K562 (cell line): ENCODE measurements around the gene UCP3. TPM values are rescaled to one million over a fixed set of nuclear protein-coding genes. Genes with fewer than 3 reads are reported as not detected.
"Not testable (repeated sequence)": the region's sequence is repeated elsewhere in the genome, so short reads cannot be mapped to it uniquely, and the experiment has no call there.

Source experiments
- ATAC-seq: fragments of 200-7000 bp; cut with Tn5 transposase; 3 replicates; pipeline ENCODE4 v1.9.1; 2020; ENCODE audit warnings: moderate library complexity
- BruUV-seq: library from RNA; stranded (reverse); fragments of 400-500 nt; replicated peaks from 2 replicates; lab custom pipeline; 2021; lab: Mats Ljungman, UMichigan
- CTCF ChIA-PET: fragments of 300-600 bp; formaldehyde crosslinking; extraction: SDS; loops from one replicate; lab custom pipeline; 2021; ENCODE audit warnings: low intra/inter-chr PET ratio; lab: Yijun Ruan, JAX
- POLR2A ChIA-PET: fragments of 300-600, 350-650 bp; sonication (Branson Sonifier 250); formaldehyde crosslinking; extraction: SDS; loops from one replicate; lab custom pipeline; 2021; ENCODE audit warnings: antibody characterized with exemption, inconsistent platforms; lab: Yijun Ruan, JAX
- DNase-seq, 4 experiments: peaks; one replicate each; pipeline versions ENCODE4 v3.0.0 to v3.0.0-alpha.2; 2011 to 2018; ENCODE audit warnings: low spot score in 3 of 4, mixed read lengths in 3 of 4; ENCODE audit errors: extremely low read depth in 1 of 4
- FAIRE-seq: peaks from 2 replicates; lab custom pipeline; 2011; peaks lifted over from hg19 to GRCh38; lab: Jason Lieb, UNC
- H2AFZ ChIP-seq: 2 replicates; pipeline ENCODE4 v1.6.0; 2011; ENCODE audit warnings: low read depth, low read length, control low read depth, inconsistent platforms
- H3K27ac ChIP-seq: fragments of 200-600 bp; 3 replicates; pipeline ENCODE4 v1.8.0; 2011; ENCODE audit warnings: low read depth, mild to moderate bottlenecking, control low read depth, inconsistent platforms, low read length, moderate library complexity, mixed read lengths; ENCODE audit errors: extremely low read depth
- H3K27me3 ChIP-seq, 2 experiments: fragments of 300-600 bp in 1 of 2; 2 replicates in 1 of 2; 3 replicates in 1 of 2; pipeline versions ENCODE4 v1.6.0 to v1.8.0; 2011; ENCODE audit warnings: inconsistent platforms in 2 of 2, low read length in 2 of 2, mild to moderate bottlenecking in 1 of 2, mixed read lengths in 1 of 2, moderate library complexity in 1 of 2; ENCODE audit not compliant: control insufficient read depth in 2 of 2, insufficient read depth in 2 of 2
- H3K36me3 ChIP-seq: fragments of 300-600 bp; 3 replicates; pipeline ENCODE4 v1.8.0; 2011; ENCODE audit warnings: mild to moderate bottlenecking, low read length, inconsistent platforms; ENCODE audit not compliant: control insufficient read depth, insufficient read depth
- H3K4me1 ChIP-seq, 2 experiments: fragments of 200-600 bp in 1 of 2; replicated peaks in 1 of 2; 2 replicates in 1 of 2; 3 replicates in 1 of 2; pipeline versions ENCODE4 v1.5.1 to v1.8.0; 2011; ENCODE audit warnings: inconsistent platforms in 2 of 2, low read length in 2 of 2, mild to moderate bottlenecking in 1 of 2, mixed read lengths in 1 of 2, moderate library complexity in 1 of 2; ENCODE audit not compliant: control insufficient read depth in 2 of 2, insufficient read depth in 2 of 2
- H3K4me2 ChIP-seq: 2 replicates; pipeline ENCODE4 v1.6.1; 2011; ENCODE audit warnings: low read length, control low read depth, inconsistent platforms, mixed read lengths; ENCODE audit not compliant: insufficient read depth
- H3K4me3 ChIP-seq: fragments of 200-600 bp; sonication (generic), shearing (Covaris generic); 2 replicates; pipeline ENCODE4 v1.5.1; 2016; ENCODE audit warnings: control low read depth, inconsistent platforms
- H3K79me2 ChIP-seq: fragments of 200-600 bp; 3 replicates; pipeline ENCODE4 v1.8.0; 2011; ENCODE audit warnings: low read length, inconsistent platforms; ENCODE audit not compliant: control insufficient read depth, insufficient read depth
- H3K9ac ChIP-seq, 2 experiments: 2 replicates each; pipeline versions ENCODE4 v1.6.0 to v1.6.1; 2011; ENCODE audit warnings: low read depth in 2 of 2, low read length in 2 of 2, control low read depth in 1 of 2, inconsistent platforms in 1 of 2, mild to moderate bottlenecking in 1 of 2, mixed read lengths in 1 of 2; ENCODE audit not compliant: insufficient read depth in 1 of 2
- H3K9me1 ChIP-seq: one replicate; pipeline ENCODE4 v1.6.0; 2011; ENCODE audit warnings: inconsistent platforms, mild to moderate bottlenecking, low read length, moderate library complexity; ENCODE audit not compliant: control insufficient read depth, insufficient read depth
- H3K9me3 ChIP-seq: replicated peaks from 2 replicates; pipeline ENCODE4 v1.5.1; 2011; ENCODE audit warnings: low read depth, low read length, inconsistent platforms; ENCODE audit not compliant: control insufficient read depth, insufficient read depth
- H4K20me1 ChIP-seq: replicated peaks from 2 replicates; pipeline ENCODE4 v1.6.1; 2011; ENCODE audit warnings: low read length, inconsistent platforms, mixed read lengths; ENCODE audit not compliant: control insufficient read depth, insufficient read depth
- CHAMP1 ChIP-seq: fragments of 450-650 bp; IDR thresholded peaks from 2 replicates; pipeline ENCODE4 v1.6.1; 2016; ENCODE audit warnings: mild to moderate bottlenecking
- EP400 ChIP-seq: fragments of 450-650 bp; IDR thresholded peaks from 2 replicates; pipeline ENCODE4 v1.6.1; 2017; ENCODE audit warnings: antibody characterized with exemption, mild to moderate bottlenecking, moderate library complexity
- MAX ChIP-seq: sonication (generic); formaldehyde crosslinking; IDR thresholded peaks from 2 replicates; pipeline ENCODE4 v1.9.0; 2022; ENCODE audit warnings: mild to moderate bottlenecking, missing genetic modification reagents
- MEF2D ChIP-seq: conservative IDR thresholded peaks from 2 replicates; pipeline ENCODE4 v1.6.1; 2016; ENCODE audit warnings: low read depth, missing genetic modification characterization, missing compliant biosample characterization
- MTA2 ChIP-seq: fragments of 450-650 bp; IDR thresholded peaks from 2 replicates; pipeline ENCODE4 v1.6.1; 2016; ENCODE audit warnings: low read depth
- NR2C2 ChIP-seq, 2 experiments: fragments of 200-800 bp in 1 of 2; sonication (Bioruptor generic) in 1 of 2; sonication (generic) in 1 of 2; formaldehyde crosslinking in 1 of 2; IDR thresholded peaks; 2 replicates each; pipeline versions ENCODE4 v1.6.1 to v1.8.0; 2016 to 2022; ENCODE audit warnings: mild to moderate bottlenecking in 1 of 2, missing compliant biosample characterization in 1 of 2, missing genetic modification characterization in 1 of 2, missing genetic modification reagents in 1 of 2
- PREB ChIP-seq: sonication (generic); formaldehyde crosslinking; IDR thresholded peaks from 2 replicates; pipeline ENCODE4 v1.8.1; 2023; ENCODE audit warnings: mild to moderate bottlenecking, missing genetic modification reagents
- WGBS: fragments of 100-300 bp; shearing (Covaris generic); methylation state at CpG from one replicate; pipeline ENCODE4 v1.1.6; 2016; ENCODE audit warnings: low coverage, mixed read lengths; ENCODE audit not compliant: insufficient coverage; ENCODE audit errors: missing lambda C conversion rate; 5-methylcytosine and 5-hydroxymethylcytosine counted together
- in situ Hi-C: fragments of 300-500 bp; cut with MboI; formaldehyde crosslinking; loops from 4 replicates; pipeline ENCODE4 v1.15.0; 2018; ENCODE audit warnings: inconsistent platforms, mixed read lengths
- intact Hi-C: fragments of 100-400 bp; cut with micrococcal nuclease; formaldehyde crosslinking; loops from 2 replicates; pipeline ENCODE4 v1.14.2; 2022
- polyA plus RNA-seq, 8 experiments: library from polyadenylated mRNA; depleted of rRNA in 4 of 8; stranded (reverse) in 5 of 8; unstranded in 3 of 8; fragments of >200 nt; fragmentation: Nextera tagmentation in 2 of 8; fragmentation: Illumina TruSeq in 1 of 8; extraction: Ambion mirVana in 2 of 8; extraction: Trizol in 1 of 8; gene quantifications; 2 replicates each; pipeline versions ENCODE4 v1.2.1 to v1.2.3, GENCODE V29; 2011 to 2014; ENCODE audit warnings: inconsistent platforms in 1 of 8, missing spikeins in 1 of 8
- total RNA-seq, 7 experiments: library from RNA; depleted of rRNA in 6 of 7; stranded (reverse); fragments of >200 nt in 6 of 7; fragmentation: Illumina TruSeq in 2 of 7; extraction: Trizol in 2 of 7; gene quantifications; 2 replicates each; pipeline versions ENCODE4 v1.2.1 to v1.2.3, GENCODE V29; 2011 to 2021; ENCODE audit warnings: low replicate concordance in 1 of 7

The UCP3 gene
- total and polyA plus RNA-seq, 9 of the 15 experiments (the other 6 are each of a cell fraction or from before 2014, with no cell fraction given) = 0.05 to 0.65 (median 0.25) TPM; not detected in 2

DNA sequence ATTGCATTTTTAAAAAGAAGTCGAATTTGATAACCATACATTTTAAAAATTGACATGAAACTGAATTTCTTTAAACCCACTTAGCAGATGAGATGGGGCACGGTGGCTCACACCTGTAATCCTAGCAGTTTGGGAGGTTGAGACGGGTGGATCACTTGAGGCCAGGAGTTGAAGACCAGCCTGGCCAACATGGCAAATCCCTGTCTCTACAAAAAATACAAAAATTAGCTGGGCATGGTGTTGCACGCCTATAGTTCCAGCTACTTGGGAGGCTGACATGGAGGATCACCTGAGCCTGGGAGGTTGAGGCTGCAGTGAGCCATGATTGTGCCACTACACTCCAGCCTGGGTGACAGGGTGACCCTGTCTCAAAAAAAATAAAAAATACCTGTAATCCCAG is 23.2 kb downstream of the UCP3 start:
- H3K4me2 ChIP-seq, FAIRE-seq, DNase-seq, H4K20me1 ChIP-seq, intact Hi-C loops, ATAC-seq, H3K9me3 ChIP-seq, H3K4me3 ChIP-seq, H3K27ac ChIP-seq, CTCF ChIA-PET, H3K36me3 ChIP-seq, BruUV-seq, H3K9me1 ChIP-seq, H3K27me3 ChIP-seq, H3K9ac ChIP-seq, POLR2A ChIA-PET: not testable (repeated sequence)
- Histone ChIP-seq H3K79me2 (peaks cover 20% of the 10 kb centered on the region), H3K4me1 (peaks cover 26 to 34% of the 10 kb centered on the region in 2 experiments), H2AFZ (peak overlapping the region; percentile 84; the same call in 1 of the 2 replicates)
- in situ Hi-C loops = loop anchor here (5.0 kb wide), 1 partner anchor 102 kb away; no protein-coding TSS in a partner anchor
- whole genome bisulfite sequencing = 72% methylated on average over 4 of the region's 4 CpGs

GRCh38 chr11:73983741-73984538 is 24.9 kb downstream of the UCP3 start:
- peaks cover 26% of the 10 kb centered on the region for H3K36me3 ChIP-seq
- H3K9me3 ChIP-seq = no peaks in the 10 kb centered on the region
- peak in 1 of 4 experiments; percentile 5 for DNase-seq
- H4K20me1 ChIP-seq = no peaks in the 10 kb centered on the region; the same call in 1 of the 2 replicates
- intact Hi-C loops = loop anchor here (1.0 to 5.0 kb wide), 2 partner anchors 27 to 188 kb away; partner anchors contain the start of genes C2CD3 and PPME1
- BruUV-seq = TSS peak; percentile 95
- in situ Hi-C loops = no loop called here
- 9% methylated on average over 17 of the region's 18 CpGs for WGBS
- no peaks in the 10 kb centered on the region for H3K9me1 ChIP-seq
- ChIA-PET POLR2A (interaction anchor here (0.7 to 2.9 kb wide), 7 partner anchors 21 to 413 kb away, joined by 3 to 7 read pairs (median 4); no protein-coding TSS in a partner anchor), CTCF (no interaction called here)
- H3K4me1 ChIP-seq = peaks cover 38 to 51% of the 10 kb centered on the region in 2 experiments
- H3K27me3 ChIP-seq = no peaks in the 10 kb centered on the region
- FAIRE-seq = no peak
- H3K79me2 ChIP-seq = peaks cover 37% of the 10 kb centered on the region
- peak overlapping the region; percentile 84 for H2AFZ ChIP-seq
- peak overlapping the region; percentile 82 to 85 for H3K9ac ChIP-seq
- H3K4me3 ChIP-seq = peak overlapping the region; percentile 67
- ATAC-seq = no peak
- H3K27ac ChIP-seq = peak overlapping the region; percentile 99
- H3K4me2 ChIP-seq = peak overlapping the region; percentile 98
- TF ChIP-seq CHAMP1 = no peak
- TF ChIP-seq MTA2 = no peak
- TF ChIP-seq MEF2D (tag) = 0 out of 2 replicates have a peak, but pooled peaks have one; percentile 34
- TF ChIP-seq EP400 = peak; percentile 77; the same call in 1 of the 2 replicates
- TF ChIP-seq MAX = peak; percentile 85
- TF ChIP-seq NR2C2 (CRISPR knock-in tag; IDR thresholded peaks at IDR 0.05) = no peak
- 0 out of 2 replicates have a peak, but pooled peaks have one; percentile 80 for TF ChIP-seq NR2C2 (tag; IDR thresholded peaks at IDR 0.05)
- 0 out of 2 replicates have a peak, but pooled peaks have one; percentile 60 for TF ChIP-seq PREB (CRISPR knock-in tag)
